PC-3 (cell line): ENCODE results near the gene FOXK2. TPM values are rescaled to one million over a fixed set of nuclear protein-coding genes. Genes with fewer than 3 reads are reported as not detected.

ENCODE experiments used
- ATAC-seq: fragments of 200-7000 bp; cut with Tn5 transposase; 2 replicates; pipeline ENCODE4 v1.9.1; 2020; ENCODE audit warnings: mild to moderate bottlenecking, moderate library complexity
- BruUV-seq: library from RNA; stranded (reverse); fragments of 400-500 nt; replicated peaks from 2 replicates; lab custom pipeline; 2021; lab: Mats Ljungman, UMichigan
- CTCF ChIA-PET: fragments of 300-600 bp; sonication (Branson Sonifier 250); formaldehyde crosslinking; loops from one replicate; lab custom pipeline; 2022; ENCODE audit warnings: antibody characterized with exemption; lab: Charles Lee
- POLR2A ChIA-PET: fragments of 300-600 bp; sonication (Branson Sonifier 250); formaldehyde crosslinking; loops from one replicate; lab custom pipeline; 2022; ENCODE audit warnings: antibody characterized with exemption; ENCODE audit not compliant: unreplicated experiment; lab: Charles Lee
- DNase-seq: peaks from one replicate; pipeline ENCODE4 v3.0.0-alpha.2; 2015
- H2AFZ ChIP-seq: fragments of 300-600 bp; sonication (generic); 2 replicates; pipeline ENCODE4 v1.6.0; 2016; ENCODE audit warnings: antibody characterized with exemption, low read length
- H3F3A ChIP-seq: fragments of 300-600 bp; sonication (generic); one replicate; pipeline ENCODE4 v1.6.0; 2017; ENCODE audit warnings: antibody characterized with exemption, low read length, control low read depth, mild to moderate bottlenecking; ENCODE audit not compliant: unreplicated experiment
- H3K27ac ChIP-seq: fragments of 300-600 bp; sonication (generic); 2 replicates; pipeline ENCODE4 v1.5.1; 2016; ENCODE audit warnings: mild to moderate bottlenecking, low read length
- H3K27me3 ChIP-seq: fragments of 300-600 bp; sonication (generic); 2 replicates; pipeline ENCODE4 v1.6.1; 2016; ENCODE audit warnings: low read length, mixed read lengths
- H3K36me3 ChIP-seq: fragments of 300-600 bp; sonication (generic); 2 replicates; pipeline ENCODE4 v1.6.1; 2016; ENCODE audit warnings: low read depth, mixed run types, low read length, mixed read lengths
- H3K4me1 ChIP-seq: fragments of 300-600 bp; sonication (generic); 2 replicates; pipeline ENCODE4 v1.5.1; 2016; ENCODE audit warnings: low read length; ENCODE audit not compliant: insufficient read depth
- H3K4me2 ChIP-seq: fragments of 300-600 bp; sonication (generic); 2 replicates; pipeline ENCODE4 v1.6.0; 2016; ENCODE audit warnings: low read length
- H3K4me3 ChIP-seq: fragments of 300-600 bp; sonication (generic); 2 replicates; pipeline ENCODE4 v1.5.1; 2016; ENCODE audit warnings: mild to moderate bottlenecking, low read length, mixed read lengths
- H3K79me2 ChIP-seq: fragments of 300-600 bp; sonication (generic); 2 replicates; pipeline ENCODE4 v1.6.1; 2017; ENCODE audit warnings: low read length, mixed read lengths
- H3K9ac ChIP-seq: fragments of 300-600 bp; sonication (generic); 2 replicates; pipeline ENCODE4 v1.6.0; 2016; ENCODE audit warnings: mild to moderate bottlenecking, low read length
- H3K9me2 ChIP-seq: fragments of 300-600 bp; sonication (generic); replicated peaks from 2 replicates; pipeline ENCODE4 v1.6.1; 2016; ENCODE audit warnings: mixed run types, low read length, mixed read lengths
- H3K9me3 ChIP-seq: fragments of 300-600 bp; sonication (generic); 2 replicates; pipeline ENCODE4 v1.6.1; 2016; ENCODE audit warnings: low read length, mixed read lengths
- H4K20me1 ChIP-seq: fragments of 300-600 bp; sonication (generic); 2 replicates; pipeline ENCODE4 v1.6.1; 2016; ENCODE audit warnings: low read length, mixed read lengths
- CTCF ChIP-seq: fragments of 300-600 bp; sonication (generic); conservative IDR thresholded peaks from 2 replicates; pipeline ENCODE4 v1.5.1; 2017; ENCODE audit warnings: antibody characterized with exemption, low read depth, mild to moderate bottlenecking, low read length
- EZH2 ChIP-seq: fragments of 300-600 bp; sonication (generic); IDR thresholded peaks from one replicate; pipeline ENCODE4 v1.6.1; 2017; ENCODE audit warnings: antibody characterized with exemption, mild to moderate bottlenecking, low read length; ENCODE audit not compliant: unreplicated experiment
- EZH2phosphoT487 ChIP-seq: fragments of 300-600 bp; sonication (generic); IDR thresholded peaks from 2 replicates; pipeline ENCODE4 v1.6.1; 2018; ENCODE audit warnings: mild to moderate bottlenecking, antibody characterized with exemption, low read length, borderline replicate concordance
- intact Hi-C: fragments of 100-400 bp; cut with micrococcal nuclease; formaldehyde crosslinking; loops from 2 replicates; pipeline ENCODE4 v1.9.0; 2023
- total RNA-seq: library from RNA; depleted of rRNA; stranded (reverse); fragments of >200 nt; gene quantifications from 2 replicates; pipeline ENCODE4 v1.2.3, GENCODE V29; 2014

Gene FOXK2
- total RNA-seq, 1 experiment from 2014 or later, result 60.5 TPM

GRCh38 chr17:82649501-82650261 lies 130.1 kb downstream of the FOXK2 start:
- H3K4me2 ChIP-seq, result no peak overlapping the region
- POLR2A ChIA-PET, result no interaction called here
- H3K36me3 ChIP-seq, result peaks cover under 1% of the 10 kb centered on the region; the same call in 1 of the 2 replicates
- no peaks in the 10 kb centered on the region for H3K9me2 ChIP-seq
- CTCF ChIA-PET, result no interaction called here
- DNase-seq (no peak), ATAC-seq (no peak)
- BruUV-seq, result no TSS peak
- H3K4me3 ChIP-seq, result no peak overlapping the region
- H3K27me3 ChIP-seq, result no peaks in the 10 kb centered on the region
- peaks cover 2% of the 10 kb centered on the region for H3F3A ChIP-seq
- peaks cover 30% of the 10 kb centered on the region for H4K20me1 ChIP-seq
- TF ChIP-seq CTCF (no peak), EZH2 (no peak), EZH2phosphoT487 (no peak)
- H2AFZ ChIP-seq, result no peak overlapping the region
- H3K27ac ChIP-seq, result no peak overlapping the region
- intact Hi-C loops, result no loop called here
- no peak overlapping the region for H3K9ac ChIP-seq
- H3K4me1 ChIP-seq, result peaks cover 24% of the 10 kb centered on the region
- H3K79me2 ChIP-seq, result peaks cover 36% of the 10 kb centered on the region
- H3K9me3 ChIP-seq, result no peaks in the 10 kb centered on the region

- H3K4me2 ChIP-seq, result no peak overlapping the region
- peaks cover 25% of the 10 kb centered on the region for H3K79me2 ChIP-seq
- no peak for ATAC-seq
- TF ChIP-seq EZH2 (no peak), EZH2phosphoT487 (no peak), CTCF (no peak)
- DNase-seq, result no peak
- no peaks in the 10 kb centered on the region for H3K36me3 ChIP-seq
- no peak overlapping the region for H3K4me3 ChIP-seq
- H3K27me3 ChIP-seq, result no peaks in the 10 kb centered on the region
- peaks cover 27% of the 10 kb centered on the region for H3K4me1 ChIP-seq
- peaks cover 20% of the 10 kb centered on the region for H4K20me1 ChIP-seq
- no peak overlapping the region for H2AFZ ChIP-seq
- no TSS peak for BruUV-seq
- H3K9me3 ChIP-seq, result no peaks in the 10 kb centered on the region
- ChIA-PET CTCF (no interaction called here), POLR2A (no interaction called here)
- H3F3A ChIP-seq, result peaks cover 9% of the 10 kb centered on the region
- no peak overlapping the region for H3K27ac ChIP-seq
- H3K9me2 ChIP-seq, result no peaks in the 10 kb centered on the region
- intact Hi-C loops, result no loop called here
- no peak overlapping the region for H3K9ac ChIP-seq
These were observed 131.2 kb downstream of the FOXK2 start for GRCh38 chr17:82650723-82651122.
